NB4 (cell line): Measurements from ENCODE around the gene NLRC3.

Source experiments
- MYC ChIP-seq: IDR thresholded peaks from 2 replicates; pipeline ENCODE4 v1.6.1; 2011; ENCODE audit warnings: low read depth, low read length
- POLR2A ChIP-seq: IDR thresholded peaks from 2 replicates; pipeline ENCODE4 v1.6.1; 2011; ENCODE audit warnings: mild to moderate bottlenecking; ENCODE audit not compliant: insufficient read length; ENCODE audit errors: extremely low read depth
- TF ChIP-seq, protein P1 (sequence below): IDR thresholded peaks from one replicate; pipeline ENCODE4 v1.5.1; 2012; ENCODE audit warnings: low read depth, low read length

- TF ChIP-seq, protein P1, sequence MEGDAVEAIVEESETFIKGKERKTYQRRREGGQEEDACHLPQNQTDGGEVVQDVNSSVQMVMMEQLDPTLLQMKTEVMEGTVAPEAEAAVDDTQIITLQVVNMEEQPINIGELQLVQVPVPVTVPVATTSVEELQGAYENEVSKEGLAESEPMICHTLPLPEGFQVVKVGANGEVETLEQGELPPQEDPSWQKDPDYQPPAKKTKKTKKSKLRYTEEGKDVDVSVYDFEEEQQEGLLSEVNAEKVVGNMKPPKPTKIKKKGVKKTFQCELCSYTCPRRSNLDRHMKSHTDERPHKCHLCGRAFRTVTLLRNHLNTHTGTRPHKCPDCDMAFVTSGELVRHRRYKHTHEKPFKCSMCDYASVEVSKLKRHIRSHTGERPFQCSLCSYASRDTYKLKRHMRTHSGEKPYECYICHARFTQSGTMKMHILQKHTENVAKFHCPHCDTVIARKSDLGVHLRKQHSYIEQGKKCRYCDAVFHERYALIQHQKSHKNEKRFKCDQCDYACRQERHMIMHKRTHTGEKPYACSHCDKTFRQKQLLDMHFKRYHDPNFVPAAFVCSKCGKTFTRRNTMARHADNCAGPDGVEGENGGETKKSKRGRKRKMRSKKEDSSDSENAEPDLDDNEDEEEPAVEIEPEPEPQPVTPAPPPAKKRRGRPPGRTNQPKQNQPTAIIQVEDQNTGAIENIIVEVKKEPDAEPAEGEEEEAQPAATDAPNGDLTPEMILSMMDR: no peak
- TF ChIP-seq POLR2A (no peak), MYC (no peak)
These were observed 21.9 kb upstream of the NLRC3 start for GRCh38 chr16:3599121-3599520.
